Hepatocyte (in vitro differentiated cells): Measurements from ENCODE around the gene SMIM5. TPM values are rescaled to one million over a fixed set of nuclear protein-coding genes. Genes with fewer than 3 reads are reported as not detected.
A peak's percentile ranks its signal among the peaks of the same experiment; 100 is the strongest.

Experiments
- DNase-seq: peaks from one replicate; pipeline ENCODE4 v3.0.0-alpha.2; 2016; ENCODE audit warnings: low spot score
- H2AFZ ChIP-seq: fragments of 200-600 bp; sonication (generic); 2 replicates; pipeline ENCODE4 v1.6.0; 2016; ENCODE audit warnings: antibody characterized with exemption, mild to moderate bottlenecking
- H3K27ac ChIP-seq: fragments of 200-600 bp; sonication (generic); 2 replicates; pipeline ENCODE4 v1.5.1; 2016; ENCODE audit warnings: mild to moderate bottlenecking
- H3K27me3 ChIP-seq: fragments of 200-600 bp; sonication (generic); 2 replicates; pipeline ENCODE4 v1.6.1; 2016
- H3K36me3 ChIP-seq: fragments of 200-600 bp; sonication (generic); replicated peaks from 2 replicates; pipeline ENCODE4 v1.5.1; 2016; ENCODE audit warnings: low read depth; ENCODE audit not compliant: insufficient read depth
- H3K4me1 ChIP-seq: fragments of 200-600 bp; sonication (generic); 2 replicates; pipeline ENCODE4 v1.5.1; 2016; ENCODE audit warnings: mild to moderate bottlenecking, moderate library complexity; ENCODE audit not compliant: insufficient read depth
- H3K4me2 ChIP-seq: fragments of 200-600 bp; sonication (generic); 2 replicates; pipeline ENCODE4 v1.6.0; 2016
- H3K4me3 ChIP-seq: fragments of 200-600 bp; sonication (generic); 2 replicates; pipeline ENCODE4 v1.5.1; 2016; ENCODE audit warnings: mild to moderate bottlenecking
- H3K79me2 ChIP-seq: fragments of 200-600 bp; sonication (generic); 2 replicates; pipeline ENCODE4 v1.6.0; 2017; ENCODE audit warnings: mild to moderate bottlenecking
- H3K9me2 ChIP-seq: fragments of 200-600 bp; sonication (generic); replicated peaks from 2 replicates; pipeline ENCODE4 v1.6.0; 2017; ENCODE audit warnings: mild to moderate bottlenecking; ENCODE audit not compliant: insufficient read depth
- H3K9me3 ChIP-seq: fragments of 200-600 bp; sonication (generic); 2 replicates; pipeline ENCODE4 v1.5.1; 2016; ENCODE audit warnings: low read depth, mild to moderate bottlenecking
- H4K20me1 ChIP-seq: fragments of 200-600 bp; sonication (generic); 2 replicates; pipeline ENCODE4 v1.6.0; 2016; ENCODE audit warnings: mild to moderate bottlenecking; ENCODE audit not compliant: insufficient read depth, poor library complexity, severe bottlenecking
- CTCF ChIP-seq: fragments of 200-600 bp; sonication (generic); IDR thresholded peaks from 2 replicates; pipeline ENCODE4 v1.5.1; 2016; ENCODE audit warnings: antibody characterized with exemption, mild to moderate bottlenecking; ENCODE audit not compliant: poor library complexity
- EZH2 ChIP-seq: fragments of 200-600 bp; sonication (generic); IDR thresholded peaks from 2 replicates; pipeline ENCODE4 v1.6.1; 2016; ENCODE audit warnings: antibody characterized with exemption, mild to moderate bottlenecking, borderline replicate concordance
- EZH2phosphoT487 ChIP-seq: fragments of 200-600 bp; sonication (generic); IDR thresholded peaks from one replicate; pipeline ENCODE4 v1.6.1; 2018; ENCODE audit warnings: antibody characterized with exemption, mild to moderate bottlenecking, low read depth, moderate library complexity; ENCODE audit not compliant: unreplicated experiment, severe bottlenecking
- WGBS: methylation state at CpG from one replicate; pipeline ENCODE4 v1.1.6; 2016; ENCODE audit warnings: low lambda C conversion rate; ENCODE audit errors: missing lambda C conversion rate; 5-methylcytosine and 5-hydroxymethylcytosine counted together
- polyA plus RNA-seq: library from polyadenylated mRNA; unstranded; fragments of >200 nt; fragmentation: Nextera tagmentation; extraction: Ambion mirVana; gene quantifications from 2 replicates; pipeline ENCODE4 v1.2.1, GENCODE V29; 2016
- total RNA-seq: library from RNA; depleted of rRNA; stranded (reverse); fragments of >200 nt; gene quantifications from 2 replicates; pipeline ENCODE4 v1.2.3, GENCODE V29; 2014

Gene SMIM5
- total and polyA plus RNA-seq, 2 experiments from 2014 or later, result 4.1 to 6.8 TPM

GRCh38 chr17:75624021-75624420 lies 9.2 kb upstream of the SMIM5 start:
- Histone ChIP-seq H3K9me2 (no peaks in the 10 kb centered on the region), H3K27me3 (no peaks in the 10 kb centered on the region), H3K36me3 (no peaks in the 10 kb centered on the region), H3K79me2 (no peaks in the 10 kb centered on the region), H3K9me3 (no peaks in the 10 kb centered on the region), H3K4me2 (no peak overlapping the region), H4K20me1 (no peaks in the 10 kb centered on the region), H3K4me3 (no peak overlapping the region), H3K4me1 (no peaks in the 10 kb centered on the region), H3K27ac (no peak overlapping the region), H2AFZ (no peak overlapping the region)
- WGBS, result 92% methylated on average over 12 of the region's 12 CpGs
- TF ChIP-seq EZH2 (no peak), EZH2phosphoT487 (no peak), CTCF (no peak)
- DNase-seq, result no peak

DNA sequence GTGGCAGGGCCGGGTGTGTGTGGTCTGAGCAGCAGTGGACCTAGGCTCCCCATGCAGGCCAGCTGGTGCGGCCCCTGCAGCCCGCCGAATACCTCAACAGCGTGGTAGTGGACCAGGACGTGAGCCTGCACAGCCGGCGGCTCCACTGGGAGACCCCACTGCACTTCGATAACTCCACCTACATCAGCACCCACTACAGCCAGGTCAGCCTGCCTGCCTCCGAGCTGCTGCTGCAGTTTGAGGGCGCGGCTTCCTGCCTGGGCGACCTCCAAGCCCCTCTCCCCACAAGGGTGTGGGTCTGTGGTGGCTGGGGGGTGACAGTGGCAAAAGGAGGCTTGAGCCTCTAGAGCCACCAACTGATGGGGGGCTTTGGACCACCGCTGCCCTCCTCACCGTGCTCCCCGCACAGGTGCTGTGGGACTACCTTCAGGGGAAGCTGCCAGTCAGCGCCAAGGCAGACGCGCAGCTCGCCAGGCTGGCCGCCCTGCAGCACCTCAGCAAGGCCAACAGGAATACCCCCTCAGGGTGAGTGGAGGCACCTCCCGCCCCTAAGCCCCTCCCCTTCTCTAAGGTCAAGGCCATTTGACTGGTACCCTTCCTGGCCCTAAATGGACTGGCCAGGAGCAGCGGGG lies 8.4 kb upstream of the SMIM5 start:
- H3K9me3 ChIP-seq, result no peaks in the 10 kb centered on the region
- H3K27me3 ChIP-seq, result no peaks in the 10 kb centered on the region
- no peaks in the 10 kb centered on the region for H4K20me1 ChIP-seq
- H3K4me2 ChIP-seq, result no peak overlapping the region
- no peak overlapping the region for H3K4me3 ChIP-seq
- DNase-seq, result no peak
- no peak overlapping the region for H3K27ac ChIP-seq
- H3K79me2 ChIP-seq, result no peaks in the 10 kb centered on the region
- 88% methylated on average over 22 of the region's 23 CpGs for WGBS
- H3K4me1 ChIP-seq, result no peaks in the 10 kb centered on the region
- H2AFZ ChIP-seq, result no peak overlapping the region
- H3K36me3 ChIP-seq, result no peaks in the 10 kb centered on the region
- TF ChIP-seq EZH2phosphoT487 (no peak), CTCF (no peak), EZH2 (no peak)
- no peaks in the 10 kb centered on the region for H3K9me2 ChIP-seq

- H2AFZ ChIP-seq, result no peak overlapping the region
- no peak overlapping the region for H3K4me2 ChIP-seq
- H3K79me2 ChIP-seq, result no peaks in the 10 kb centered on the region
- no peaks in the 10 kb centered on the region for H4K20me1 ChIP-seq
- H3K9me2 ChIP-seq, result no peaks in the 10 kb centered on the region
- peak; percentile 55 for TF ChIP-seq CTCF
- no peak for TF ChIP-seq EZH2phosphoT487
- DNase-seq, result peak; percentile 70
- no peak overlapping the region for H3K4me3 ChIP-seq
- 79% methylated on average over 14 of the region's 15 CpGs for WGBS
- no peaks in the 10 kb centered on the region for H3K36me3 ChIP-seq
- no peaks in the 10 kb centered on the region for H3K9me3 ChIP-seq
- no peak overlapping the region for H3K27ac ChIP-seq
- no peaks in the 10 kb centered on the region for H3K27me3 ChIP-seq
- no peaks in the 10 kb centered on the region for H3K4me1 ChIP-seq
Measured at GRCh38 chr17:75625813-75626486, 7.3 kb upstream of the SMIM5 start.
